ENCODE data around the gene PAPLN.

Gene PAPLN

GRCh38 chr14:73246387-73247150 lies 9.3 kb downstream of the PAPLN start:
- DNase-seq, result no peak

DNA sequence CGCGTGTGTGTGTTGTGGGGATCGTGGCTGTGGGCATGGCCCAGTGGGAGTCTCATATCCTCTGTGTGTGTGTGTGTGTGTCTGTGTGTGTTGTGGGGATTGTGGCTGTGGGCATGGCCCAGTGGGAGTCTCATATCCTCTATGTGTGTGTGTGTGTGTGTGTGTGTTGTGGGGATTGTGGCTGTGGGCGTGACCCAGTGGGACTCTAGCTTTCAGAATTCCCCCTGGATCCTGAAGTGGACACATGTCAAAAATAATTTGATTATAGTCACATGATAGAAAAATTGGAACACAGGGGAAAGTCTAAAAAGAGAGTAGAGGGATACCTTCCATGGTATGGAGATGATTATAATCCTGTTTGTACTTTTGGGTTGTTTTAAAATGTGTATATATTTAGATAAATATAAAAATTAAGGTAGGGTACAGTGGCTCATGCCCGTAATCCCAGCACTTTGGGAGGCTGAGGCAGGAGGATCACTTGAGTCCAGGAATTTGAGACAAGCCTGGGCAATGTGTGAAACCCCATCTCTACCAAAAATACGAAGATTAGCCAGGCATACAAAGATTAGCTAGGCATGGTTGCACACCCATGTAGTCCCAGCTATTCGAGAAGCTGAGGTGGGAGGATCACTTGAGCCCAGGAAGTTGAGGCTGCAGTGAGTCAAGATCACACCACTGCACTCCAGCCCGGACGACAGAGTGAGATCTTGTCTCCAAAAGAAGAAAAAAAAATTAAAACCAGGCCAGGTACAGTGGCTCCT lies 11.0 kb downstream of the PAPLN start:
- no peak for DNase-seq

- DNase-seq, result no peak
Observed at GRCh38 chr14:73249108-73249507, 11.8 kb downstream of the PAPLN start.

GRCh38 chr14:73249564-73250316 lies 12.4 kb downstream of the PAPLN start:
- no peak for DNase-seq

- no peak for DNase-seq
Observed at GRCh38 chr14:73250317-73250713, 13.0 kb downstream of the PAPLN start.

DNA sequence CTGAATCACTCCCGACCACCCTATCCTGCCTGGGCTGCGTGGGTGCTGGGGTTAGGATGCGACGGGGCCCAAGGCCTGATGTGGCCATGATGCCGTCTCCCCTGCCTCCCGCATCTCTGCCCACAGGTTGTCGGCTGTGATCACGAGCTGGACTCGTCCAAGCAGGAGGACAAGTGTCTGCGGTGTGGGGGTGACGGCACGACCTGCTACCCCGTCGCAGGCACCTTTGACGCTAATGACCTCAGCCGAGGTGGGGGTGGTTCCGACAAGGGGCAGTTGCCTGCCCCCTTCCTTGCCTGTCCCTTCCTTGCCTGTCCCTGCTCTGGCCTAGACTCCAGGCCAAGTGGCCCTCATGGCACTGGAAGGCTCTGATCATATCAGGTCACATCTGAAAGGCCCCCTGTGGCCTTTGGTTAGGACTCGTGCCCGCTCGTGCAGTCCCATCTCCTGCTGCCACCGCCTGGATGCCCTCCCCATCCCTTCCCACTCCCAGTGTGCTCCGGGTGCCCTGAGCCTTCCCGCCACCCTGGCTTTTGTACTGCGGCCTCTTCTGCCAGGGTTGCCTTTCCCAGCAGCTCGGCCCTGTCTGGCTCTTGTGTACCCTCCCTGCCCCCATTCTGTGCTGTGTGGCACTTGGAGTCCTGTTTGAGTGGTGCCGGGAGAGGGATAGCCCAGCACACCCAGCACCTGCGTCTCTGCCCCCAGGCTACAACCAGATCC lies 13.6 kb downstream of the PAPLN start:
- DNase-seq, result no peak

DNA sequence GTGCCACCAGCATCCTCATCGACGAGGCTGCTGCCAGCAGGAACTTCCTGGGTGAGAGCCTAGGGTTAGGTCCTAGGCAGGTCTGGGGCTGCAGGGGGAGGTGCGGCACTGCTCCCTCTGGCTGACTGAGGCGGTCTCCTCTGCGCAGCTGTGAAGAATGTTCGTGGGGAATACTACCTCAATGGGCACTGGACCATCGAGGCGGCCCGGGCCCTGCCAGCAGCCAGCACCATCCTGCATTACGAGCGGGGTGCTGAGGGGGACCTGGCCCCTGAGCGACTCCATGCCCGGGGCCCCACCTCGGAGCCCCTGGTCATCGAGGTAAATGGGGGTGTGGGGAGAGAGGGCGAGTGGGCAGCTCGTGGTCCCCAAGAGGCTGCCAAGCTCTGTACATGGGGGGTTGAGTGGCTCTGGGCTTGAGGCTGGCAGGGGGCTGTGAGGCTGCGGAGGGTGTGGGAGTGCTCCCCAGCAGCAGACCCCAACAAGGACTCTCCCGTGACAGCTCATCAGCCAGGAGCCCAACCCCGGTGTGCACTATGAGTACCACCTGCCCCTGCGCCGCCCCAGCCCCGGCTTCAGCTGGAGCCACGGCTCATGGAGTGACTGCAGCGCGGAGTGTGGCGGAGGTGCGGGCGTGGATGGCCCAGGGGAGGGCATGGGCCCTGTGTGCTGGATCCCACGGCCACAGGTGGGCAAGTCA lies 14.4 kb downstream of the PAPLN start:
- no peak for DNase-seq

DNA sequence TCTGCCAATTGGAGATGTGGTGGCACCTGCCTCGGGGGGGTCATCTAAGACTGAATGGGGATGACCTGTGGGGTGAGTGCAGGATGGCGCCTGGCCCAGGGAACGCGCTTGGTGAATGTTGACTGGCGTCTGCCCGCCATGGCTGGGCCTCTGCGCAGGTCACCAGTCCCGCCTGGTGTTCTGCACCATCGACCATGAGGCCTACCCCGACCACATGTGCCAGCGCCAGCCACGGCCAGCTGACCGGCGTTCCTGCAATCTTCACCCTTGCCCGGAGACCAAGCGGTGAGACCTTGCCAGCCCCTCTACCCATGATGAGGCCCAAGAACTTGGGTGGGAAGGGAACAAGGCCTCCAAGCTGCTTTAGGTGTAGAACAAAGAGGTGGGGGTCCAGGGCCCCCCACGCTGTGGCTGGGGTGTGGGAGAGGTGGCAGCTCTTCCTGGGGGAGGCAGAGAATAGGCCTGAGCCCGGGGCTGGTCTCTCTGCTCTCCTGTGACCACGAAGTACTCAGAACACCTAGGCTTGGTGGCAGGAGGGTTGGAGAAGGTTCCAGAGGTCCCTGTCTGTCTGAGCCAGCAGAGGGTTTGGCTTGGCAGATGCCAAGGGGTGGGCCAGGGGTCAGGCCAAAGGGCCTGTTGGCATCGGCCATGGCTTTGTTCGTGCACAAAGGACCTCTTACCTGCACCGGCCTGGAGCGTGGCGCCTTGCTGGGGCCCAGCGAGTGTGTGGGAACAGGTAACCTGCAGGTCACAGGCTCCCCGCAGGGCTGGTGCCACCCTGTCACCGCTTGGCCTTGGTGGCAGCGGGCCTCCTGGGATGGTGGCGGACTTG lies 15.4 kb downstream of the PAPLN start:
- DNase-seq, result no peak

DNA sequence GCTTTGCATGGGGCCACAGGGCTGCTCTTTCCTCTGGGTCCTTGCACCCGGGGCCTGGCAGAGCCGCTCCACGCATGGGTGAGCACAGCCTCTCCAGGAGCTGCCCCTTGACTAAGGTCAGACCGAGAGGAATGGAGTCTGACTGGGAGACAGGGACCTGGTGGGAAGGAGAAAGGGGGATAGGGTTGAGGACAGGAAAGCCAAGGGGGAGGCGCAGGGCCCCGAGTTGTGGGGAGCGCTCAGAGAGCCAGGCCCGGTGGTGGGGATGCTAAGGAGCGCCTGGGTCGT lies 16.0 kb downstream of the PAPLN start:
- DNase-seq, result no peak

DNA sequence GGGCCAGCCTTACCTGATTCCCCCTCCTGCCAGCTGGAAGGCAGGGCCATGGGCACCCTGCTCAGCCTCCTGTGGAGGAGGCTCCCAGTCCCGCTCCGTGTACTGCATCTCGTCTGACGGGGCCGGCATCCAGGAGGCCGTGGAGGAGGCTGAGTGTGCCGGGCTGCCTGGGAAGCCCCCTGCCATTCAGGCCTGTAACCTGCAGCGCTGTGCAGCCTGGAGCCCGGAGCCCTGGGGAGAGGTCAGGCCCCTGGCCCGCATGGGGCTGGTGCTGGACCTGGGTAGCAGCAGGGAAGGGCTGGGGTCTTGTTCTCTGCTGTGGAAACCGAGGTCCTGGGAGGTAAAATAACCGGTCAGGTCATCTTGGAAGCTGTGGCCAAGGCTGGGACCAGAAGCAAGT lies 16.4 kb downstream of the PAPLN start:
- no peak for DNase-seq

DNA sequence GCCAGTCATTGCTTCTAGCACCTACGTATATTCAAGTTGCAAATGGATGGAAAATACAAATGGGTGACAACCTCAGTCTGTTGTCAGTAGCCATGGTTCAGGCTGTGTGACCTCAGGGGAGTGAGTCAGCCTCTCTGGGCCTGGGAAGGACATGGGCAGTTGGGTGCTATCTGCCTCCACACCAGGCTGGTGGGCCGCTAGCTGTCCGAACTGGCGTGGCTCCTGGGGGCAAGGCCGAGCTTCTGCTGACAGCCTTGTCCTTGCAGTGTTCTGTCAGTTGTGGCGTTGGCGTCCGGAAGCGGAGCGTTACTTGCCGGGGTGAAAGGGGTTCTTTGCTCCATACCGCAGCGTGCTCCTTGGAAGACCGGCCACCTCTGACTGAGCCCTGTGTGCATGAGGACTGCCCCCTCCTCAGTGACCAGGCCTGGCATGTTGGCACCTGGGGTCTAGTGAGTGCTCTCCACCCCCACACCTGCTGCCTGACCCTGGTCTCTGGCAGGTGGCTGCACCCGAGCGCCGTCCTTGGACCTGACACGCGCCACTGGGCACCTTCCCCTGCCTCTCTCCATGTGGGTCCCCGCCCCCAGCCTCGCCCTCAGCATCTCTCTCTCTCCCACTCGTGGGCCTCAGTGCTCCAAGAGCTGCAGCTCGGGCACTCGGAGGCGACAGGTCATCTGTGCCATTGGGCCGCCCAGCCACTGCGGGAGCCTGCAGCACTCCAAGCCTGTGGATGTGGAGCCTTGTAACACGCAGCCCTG lies 17.1 kb downstream of the PAPLN start:
- DNase-seq, result no peak

- no peak for DNase-seq
Observed at GRCh38 chr14:73255005-73255400, 17.7 kb downstream of the PAPLN start.

DNA sequence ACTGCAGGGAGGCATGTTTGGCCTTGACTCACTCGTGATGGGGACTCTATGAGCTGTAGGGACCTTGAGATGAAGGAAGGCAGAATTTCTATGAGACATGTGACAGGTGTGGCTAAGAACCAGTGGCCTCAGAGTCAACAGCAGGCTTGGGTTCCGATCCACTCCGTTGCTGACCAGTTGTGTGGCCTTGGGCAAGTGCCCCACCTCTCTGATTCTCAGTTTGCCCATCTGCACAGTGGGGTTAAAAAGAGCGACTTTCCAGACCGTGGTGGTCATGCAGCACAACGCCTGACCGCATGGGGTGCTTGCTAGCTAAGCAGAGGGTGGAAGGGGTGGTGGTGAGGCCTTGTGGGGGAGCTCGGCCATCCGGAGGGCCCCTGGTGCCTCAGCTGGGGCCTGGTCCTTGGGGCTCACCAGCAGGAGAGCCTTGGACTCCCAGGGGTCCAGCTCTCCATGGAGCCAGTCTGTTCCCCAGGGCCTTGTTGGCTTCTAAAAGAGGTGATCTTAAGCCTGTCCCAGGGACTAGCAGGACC lies 18.5 kb downstream of the PAPLN start:
- no peak for DNase-seq

DNA sequence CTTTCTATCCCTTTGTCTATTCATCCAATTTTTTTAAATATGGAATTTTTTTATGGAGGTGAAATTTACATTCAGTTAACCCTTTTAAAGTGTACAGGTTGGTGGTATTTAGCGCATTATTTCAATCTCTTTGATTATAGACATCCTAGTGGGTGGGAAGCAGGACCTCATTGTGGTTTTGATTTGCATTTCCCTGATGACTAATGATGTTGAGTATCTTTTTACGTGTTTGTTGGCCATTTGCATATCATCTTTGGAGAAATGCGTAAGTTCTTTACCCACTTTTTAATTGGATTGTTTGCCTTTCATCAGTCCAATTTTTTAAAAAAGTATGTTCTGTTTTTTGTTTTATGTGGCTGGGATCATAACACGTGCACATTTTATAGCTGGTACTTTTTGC lies 20.8 kb downstream of the PAPLN start:
- no peak for DNase-seq

DNA sequence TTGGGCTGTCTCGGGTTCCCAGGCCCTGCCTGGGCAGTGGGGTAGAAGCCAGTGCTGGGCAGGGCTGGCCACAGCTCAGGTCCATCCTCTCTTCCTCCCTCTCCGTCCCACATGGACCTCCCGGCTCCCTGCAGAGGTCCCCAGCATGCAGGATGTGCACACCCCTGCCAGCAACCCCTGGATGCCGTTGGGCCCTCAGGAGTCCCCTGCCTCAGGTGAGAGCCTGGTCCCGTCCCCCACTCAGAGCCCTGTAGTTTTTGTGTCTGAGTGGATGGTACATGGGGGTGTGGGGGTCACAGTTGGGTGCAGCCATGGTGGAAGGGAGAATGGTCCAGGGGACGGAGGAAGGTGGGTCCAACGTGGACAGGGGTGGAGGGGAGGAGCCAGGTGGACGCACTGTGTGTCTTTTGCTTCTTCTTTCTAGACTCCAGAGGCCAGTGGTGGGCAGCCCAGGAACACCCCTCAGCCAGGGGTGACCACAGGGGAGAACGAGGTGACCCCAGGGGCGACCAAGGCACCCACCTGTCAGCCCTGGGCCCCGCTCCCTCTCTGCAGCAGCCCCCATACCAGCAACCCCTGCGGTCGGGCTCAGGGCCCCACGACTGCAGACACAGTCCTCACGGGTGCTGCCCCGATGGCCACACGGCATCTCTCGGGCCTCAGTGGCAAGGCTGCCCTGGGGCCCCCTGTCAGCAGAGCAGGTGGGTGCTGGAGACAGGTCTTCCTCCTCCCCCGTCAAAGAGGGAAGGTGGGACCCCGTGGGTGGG lies 21.7 kb downstream of the PAPLN start:
- no peak for DNase-seq

DNA sequence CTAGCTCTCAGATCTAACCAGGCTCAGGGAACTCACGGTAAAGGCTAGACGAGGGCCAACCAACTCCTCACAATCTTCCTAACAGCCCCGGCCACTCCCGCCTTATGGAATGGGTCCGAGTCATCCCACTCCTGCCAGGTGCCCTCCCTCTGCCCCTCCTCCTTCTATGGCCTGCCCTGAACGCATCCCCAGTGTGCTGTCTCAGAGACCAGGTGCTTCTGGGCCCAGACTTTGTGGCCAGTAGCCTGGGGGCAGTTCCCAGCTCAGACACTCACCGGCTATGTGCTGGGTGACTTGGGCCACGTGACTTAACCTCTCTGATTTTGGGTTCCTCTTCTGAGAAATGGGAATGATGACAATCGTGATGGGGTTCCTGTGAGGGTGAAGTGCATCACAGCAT lies 22.5 kb downstream of the PAPLN start:
- DNase-seq, result no peak

DNA sequence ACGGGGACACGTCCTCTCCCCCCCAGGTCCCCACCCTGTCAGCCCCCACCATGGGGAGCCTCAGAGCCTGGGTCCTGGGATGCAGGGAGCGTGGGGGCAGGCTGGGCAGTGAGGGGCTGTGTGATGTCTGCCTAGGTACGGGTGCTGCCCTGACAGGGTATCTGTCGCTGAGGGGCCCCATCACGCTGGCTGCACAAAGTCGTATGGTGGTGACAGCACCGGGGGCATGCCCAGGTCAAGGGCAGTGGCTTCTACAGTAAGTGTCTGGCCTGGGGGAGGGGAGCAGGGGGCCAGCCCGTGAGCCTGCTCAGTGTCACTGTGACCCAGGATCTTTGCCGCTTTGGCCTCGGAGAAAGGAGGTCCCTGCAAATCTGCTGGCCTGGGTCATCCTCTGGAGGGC lies 23.3 kb downstream of the PAPLN start:
- no peak for DNase-seq

- DNase-seq, result no peak
Observed at GRCh38 chr14:73261075-73261474, 23.8 kb downstream of the PAPLN start.

DNA sequence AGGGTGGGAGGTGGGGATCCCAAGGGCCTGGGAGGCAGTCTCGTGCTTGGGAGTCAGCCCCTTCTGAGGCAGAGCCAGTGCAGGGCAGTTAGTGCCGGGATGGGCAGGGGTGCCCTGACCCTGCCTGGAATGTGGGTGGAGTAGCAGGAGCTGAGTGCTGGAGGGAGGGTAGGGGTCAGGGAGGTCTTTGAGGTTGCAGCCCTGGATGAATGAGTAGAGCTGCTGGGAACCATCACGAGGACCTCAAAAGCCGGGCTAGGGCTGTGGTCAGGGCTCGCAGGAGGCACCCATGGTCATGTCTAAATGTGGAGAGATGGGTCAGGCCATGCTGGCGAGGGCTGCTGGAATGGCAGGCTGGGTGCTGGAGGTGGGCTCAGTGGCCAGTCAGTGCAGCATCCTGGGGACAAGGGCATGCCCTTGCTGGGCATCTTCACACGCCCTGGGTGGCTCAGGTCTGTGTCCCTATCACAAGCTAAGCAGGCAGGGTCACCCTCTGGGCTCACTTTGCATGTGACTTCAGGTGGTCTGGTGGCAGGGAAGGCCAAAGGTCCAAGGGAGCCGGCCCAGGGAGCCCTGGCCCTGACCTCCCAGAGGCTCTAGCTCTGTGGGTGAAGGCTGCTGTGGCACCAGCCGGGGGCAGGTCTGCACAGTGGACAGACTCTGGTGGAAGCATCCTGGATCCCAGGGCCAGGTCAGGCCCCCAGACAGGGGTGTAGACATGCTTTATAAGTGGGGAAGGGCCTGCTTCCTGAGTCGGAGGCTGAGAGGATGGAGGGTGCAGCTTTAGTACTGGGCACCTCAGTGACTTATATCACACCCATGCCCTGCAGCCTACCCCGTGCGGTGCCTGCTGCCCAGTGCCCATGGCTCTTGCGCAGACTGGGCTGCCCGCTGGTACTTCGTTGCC lies 24.5 kb downstream of the PAPLN start:
- DNase-seq, result no peak

Data from NCI-H1048 (cell line).